Stimulated activated CD8-positive, alpha-beta memory T cell treated with anti-CD3 and anti-CD28 coated beads, Interleukin-2, amount 100 ng/mL, for 1 hour (primary cell): ENCODE data around the gene ACVR1.

Experiments
- DNase-seq, 2 donors: peaks; one replicate each; pipeline ENCODE4 v3.0.0-alpha.2; 2020; ENCODE audit warnings: low read depth in 2 of 2

ACVR1 gene

DNA sequence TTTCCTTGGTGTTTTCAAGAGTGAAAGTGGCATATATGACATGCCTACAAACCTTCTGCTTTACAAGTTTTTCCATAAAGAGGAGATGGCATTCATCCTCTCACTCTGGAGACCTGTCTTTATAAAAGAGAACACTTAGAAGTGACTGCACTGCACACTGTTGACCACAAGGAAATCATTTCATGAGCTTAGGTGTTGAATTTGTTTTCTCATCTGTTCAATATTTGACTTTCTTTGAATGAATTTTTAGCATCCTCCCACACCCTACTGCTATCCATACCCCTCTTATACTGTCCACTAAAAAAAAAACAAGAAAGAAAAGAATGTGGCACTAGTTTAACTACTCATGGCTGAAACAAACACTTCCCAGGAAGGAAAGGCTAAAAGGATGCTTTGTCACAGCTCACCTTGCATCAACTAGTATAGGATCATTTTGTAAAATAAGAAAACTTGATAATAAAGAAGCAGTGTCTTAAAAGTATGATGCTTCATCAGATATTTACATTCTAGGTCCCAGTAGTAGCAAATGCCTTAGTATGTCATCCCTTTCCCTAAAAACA, 83.0 kb downstream of the ACVR1 start:
- no peak for DNase-seq

DNA sequence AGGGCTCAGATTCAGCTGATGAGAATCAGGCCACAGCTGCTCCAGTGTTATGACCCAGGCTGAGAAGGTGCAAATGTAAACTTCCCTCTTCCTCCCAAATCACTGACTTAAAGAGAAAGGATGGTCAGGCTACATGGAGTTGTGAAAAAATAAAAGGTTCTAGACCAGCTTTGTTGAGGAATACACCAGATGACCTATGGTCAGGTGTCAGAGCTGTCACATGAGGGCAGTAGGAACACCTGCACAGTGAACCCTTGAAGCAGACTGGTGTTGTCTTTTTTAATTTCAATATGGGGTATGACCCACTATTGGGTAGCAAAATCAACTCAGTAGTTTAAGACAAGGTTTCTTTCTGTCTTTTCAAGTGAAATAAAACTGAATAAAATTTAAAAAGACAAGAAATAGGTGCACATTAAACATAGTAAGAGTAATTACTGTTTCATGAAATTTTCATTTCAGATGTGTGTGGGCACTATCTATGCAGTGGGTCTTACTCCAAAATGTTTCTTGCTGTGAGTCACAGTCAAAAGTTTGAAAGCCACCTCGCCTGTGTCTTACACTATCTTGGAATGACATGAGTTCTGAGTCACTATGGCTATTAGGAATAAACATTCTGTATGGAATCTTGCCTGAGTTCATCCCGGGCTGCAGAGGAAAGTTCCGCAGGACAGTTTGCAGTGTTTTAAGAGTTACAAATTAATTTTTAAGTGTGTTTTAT, 83.6 kb downstream of the ACVR1 start:
- DNase-seq: no peak

DNA sequence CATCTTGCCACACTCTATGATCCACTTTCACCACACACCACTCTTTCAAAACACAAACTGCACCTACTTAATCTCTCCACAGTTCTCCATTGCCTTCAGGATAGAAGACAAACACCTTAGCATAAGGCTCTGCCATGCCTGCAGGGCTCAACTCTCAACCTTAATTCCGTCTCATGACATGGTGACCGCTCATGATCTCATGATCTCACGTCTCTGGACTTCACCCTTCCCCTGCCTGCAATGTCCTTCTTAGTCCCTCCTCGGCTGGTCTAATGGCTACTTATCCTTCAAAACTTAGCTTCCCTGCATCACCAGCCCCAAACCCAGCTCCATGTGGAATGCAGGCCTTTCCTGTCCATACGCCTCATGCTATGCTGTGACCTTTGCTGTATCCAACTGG, 85.3 kb downstream of the ACVR1 start:
- DNase-seq: no peak

DNA sequence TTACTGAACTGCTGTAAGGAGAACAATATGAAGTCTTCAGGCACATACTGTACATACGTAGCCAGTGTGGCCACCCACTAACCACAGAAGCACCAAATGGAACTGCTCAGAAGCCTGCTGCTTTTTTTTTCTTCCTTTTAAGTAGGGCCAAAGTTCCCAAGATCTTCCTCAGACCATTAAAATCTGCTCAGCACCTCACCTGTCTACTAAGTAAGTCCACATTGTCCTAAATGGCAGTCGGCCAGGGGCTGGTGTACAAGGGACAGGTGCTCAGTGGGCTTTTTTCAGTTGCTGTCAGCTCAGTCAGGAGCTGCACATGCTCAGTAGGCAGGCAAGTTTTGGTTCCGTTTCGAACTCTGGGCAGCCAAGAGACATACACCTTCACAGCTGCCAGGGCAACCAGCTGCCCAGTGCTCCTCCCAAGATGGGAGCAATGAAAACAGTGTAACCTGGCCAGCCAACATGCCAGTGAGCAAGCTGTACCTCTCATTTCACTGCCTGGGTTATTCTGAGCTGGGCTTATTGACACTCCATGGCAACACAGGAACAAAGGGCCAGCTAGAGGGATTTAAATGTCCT, 86.1 kb downstream of the ACVR1 start:
- no peak for DNase-seq

DNA sequence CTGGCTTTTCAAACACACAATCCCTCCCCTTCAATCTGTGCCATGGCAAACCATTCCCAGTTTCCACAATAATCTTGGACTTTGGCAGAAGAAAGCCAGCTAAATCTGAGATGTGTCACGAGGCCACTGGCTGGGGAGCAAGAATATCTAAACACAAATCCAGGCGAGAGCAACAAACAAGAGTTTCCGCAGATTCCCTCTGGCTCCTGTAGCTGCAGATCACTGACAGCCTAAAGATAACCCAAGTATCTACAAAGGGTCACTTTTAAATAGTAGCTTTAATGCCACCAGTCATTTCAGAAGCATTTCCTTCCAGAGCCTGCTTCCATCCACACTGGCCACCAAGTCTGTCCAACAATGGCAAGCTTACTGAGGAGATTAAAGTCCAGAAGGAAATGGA, 86.9 kb downstream of the ACVR1 start:
- no peak for DNase-seq

DNA sequence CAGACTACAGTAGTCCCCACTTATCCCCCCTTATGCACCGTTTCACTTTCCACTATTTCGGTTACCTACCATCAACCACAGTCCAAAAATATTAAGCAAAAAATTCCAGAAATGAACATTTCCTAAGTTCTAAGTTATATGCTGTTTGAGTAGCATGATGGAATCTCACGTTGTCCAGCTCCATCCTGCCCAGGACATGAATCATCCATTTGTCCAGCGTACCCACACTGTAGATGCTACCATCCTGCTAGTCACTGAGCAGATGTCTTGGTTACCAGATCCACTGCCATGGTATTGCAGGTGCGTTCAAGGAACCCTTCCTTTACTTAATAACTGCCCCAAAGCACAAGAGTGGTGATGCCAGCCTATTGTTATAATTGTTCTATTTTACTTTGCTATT, 87.9 kb downstream of the ACVR1 start:
- no peak for DNase-seq

DNA sequence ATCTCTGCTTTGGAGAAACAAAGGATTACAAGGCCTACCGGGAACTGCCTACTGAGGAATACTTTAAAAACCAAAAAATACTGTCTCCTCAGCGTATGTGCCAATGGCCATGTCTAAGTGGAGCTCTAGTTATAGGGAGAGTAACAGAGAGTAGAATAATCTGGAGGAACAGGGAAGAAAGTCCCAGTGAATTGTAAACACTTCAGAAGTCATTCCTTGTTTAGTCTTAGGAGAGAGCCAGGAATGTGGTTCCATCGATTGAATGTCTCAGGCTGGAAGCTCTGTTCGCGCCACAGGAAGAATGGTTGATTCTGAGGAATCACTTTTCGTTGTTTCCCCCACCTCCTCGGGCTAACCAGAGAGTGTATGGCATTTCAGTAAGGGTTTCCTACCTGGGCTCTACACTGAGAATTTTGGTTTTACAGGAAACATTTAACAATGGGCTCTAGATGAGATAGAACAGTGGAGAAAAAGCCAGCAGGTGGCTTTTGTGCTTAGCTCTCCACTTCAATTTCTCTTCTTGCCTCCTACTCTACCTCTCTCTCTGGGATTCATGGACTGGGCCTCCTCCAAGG, 88.7 kb downstream of the ACVR1 start:
- DNase-seq: no peak

DNA sequence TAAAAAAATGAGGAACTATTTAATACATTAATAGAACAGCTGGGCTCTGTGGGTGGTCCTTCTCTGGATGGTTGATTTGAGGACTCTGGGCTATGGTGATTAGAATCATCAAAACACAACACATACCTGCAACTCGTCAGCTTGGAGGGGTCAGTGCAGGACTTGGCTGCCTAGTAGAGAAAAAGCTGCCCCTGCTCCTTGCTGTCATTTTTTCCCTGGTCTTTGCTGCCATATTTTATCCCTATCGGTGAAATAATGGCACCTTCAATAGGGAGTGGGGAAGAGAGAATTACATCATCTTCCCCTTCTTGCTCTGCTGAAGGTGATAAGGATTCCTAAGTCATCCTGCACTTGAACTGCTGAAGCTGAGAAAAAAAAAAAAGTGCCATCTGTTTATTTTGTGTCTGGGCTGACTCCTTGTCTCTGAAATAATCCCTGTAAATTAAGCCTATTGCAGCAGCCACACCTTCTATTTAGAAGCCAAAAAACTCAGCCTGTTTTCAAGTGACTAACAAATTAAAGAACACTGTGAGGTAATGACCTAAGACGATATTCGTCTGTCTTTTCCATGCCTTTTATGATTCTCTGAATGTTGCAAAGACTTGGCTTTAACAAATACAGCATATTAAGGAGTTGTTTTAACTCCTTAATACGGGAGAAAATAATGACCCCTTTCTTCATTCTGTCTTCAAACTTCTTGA, 89.3 kb downstream of the ACVR1 start:
- no peak for DNase-seq

DNA sequence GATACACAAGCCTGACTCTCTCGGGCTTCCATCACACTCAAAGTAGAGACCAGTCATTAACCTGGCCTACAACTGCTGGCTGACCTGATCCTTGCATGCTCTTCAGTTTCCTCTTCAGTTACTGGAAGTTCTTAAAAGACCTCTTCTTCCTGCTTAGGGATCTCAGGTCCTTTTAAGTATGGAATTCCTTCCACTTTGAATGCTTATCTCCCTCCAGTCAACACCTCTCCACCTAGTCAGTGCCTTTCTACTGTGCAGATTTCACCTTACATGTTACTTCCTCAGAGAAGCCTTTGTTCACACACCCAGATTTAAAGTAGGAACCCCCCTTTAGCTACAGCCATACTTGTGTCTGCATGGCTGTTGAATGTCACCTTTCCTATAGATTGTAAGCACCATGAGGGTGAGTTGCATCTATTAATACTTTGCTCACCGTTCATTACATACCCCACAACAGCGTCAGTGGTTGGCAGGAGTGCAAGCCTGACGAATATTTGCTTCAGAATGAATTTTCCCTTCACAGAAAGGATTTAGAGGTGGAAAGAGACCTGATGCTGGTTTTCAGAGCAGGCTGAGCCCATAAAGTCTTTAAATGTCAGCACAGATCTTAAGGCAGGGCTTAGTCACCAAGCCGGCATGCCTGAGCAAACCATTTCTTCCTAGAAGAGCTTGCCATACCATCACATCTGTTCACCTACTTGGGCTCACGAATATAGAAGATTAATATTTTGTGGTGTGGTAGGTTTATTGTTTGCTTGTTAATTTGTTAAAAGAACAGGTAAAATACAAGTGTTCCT, 90.1 kb downstream of the ACVR1 start:
- DNase-seq: no peak

DNA sequence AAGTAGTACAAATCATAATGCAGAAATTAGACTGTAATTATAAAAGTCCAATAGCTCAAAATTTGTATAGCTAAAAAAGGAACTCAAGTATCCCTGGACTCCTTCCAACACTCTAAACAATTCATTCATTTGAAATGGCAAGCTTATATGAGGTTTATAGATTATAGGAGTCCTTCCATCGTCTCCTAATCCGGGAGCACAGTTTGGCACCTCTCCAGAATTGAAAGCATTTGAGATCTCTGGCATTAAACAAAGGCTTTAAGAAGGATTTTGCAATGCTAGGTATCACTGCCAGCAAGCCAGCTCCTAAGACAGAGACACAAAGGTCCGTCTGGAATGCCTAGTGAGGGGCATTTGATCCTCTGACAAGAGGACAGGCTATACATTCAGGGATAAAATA, 90.9 kb downstream of the ACVR1 start:
- DNase-seq: no peak

DNA sequence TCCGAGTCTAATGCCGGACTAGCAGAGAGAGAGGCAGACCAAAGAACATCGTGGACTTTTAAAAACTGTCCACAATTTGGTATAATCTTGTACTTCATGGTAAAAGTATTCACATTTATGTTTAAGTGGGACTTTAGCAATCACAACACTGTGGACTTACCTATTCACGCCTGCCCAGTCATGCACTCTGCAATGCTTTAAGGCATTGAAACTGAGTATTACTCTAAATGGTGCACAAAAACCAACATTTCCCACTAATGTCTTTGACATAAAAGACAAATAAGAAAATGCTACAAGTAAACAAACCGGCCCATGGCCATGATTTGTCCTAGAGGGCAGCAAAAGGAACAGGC, 91.3 kb downstream of the ACVR1 start:
- no peak for DNase-seq

DNA sequence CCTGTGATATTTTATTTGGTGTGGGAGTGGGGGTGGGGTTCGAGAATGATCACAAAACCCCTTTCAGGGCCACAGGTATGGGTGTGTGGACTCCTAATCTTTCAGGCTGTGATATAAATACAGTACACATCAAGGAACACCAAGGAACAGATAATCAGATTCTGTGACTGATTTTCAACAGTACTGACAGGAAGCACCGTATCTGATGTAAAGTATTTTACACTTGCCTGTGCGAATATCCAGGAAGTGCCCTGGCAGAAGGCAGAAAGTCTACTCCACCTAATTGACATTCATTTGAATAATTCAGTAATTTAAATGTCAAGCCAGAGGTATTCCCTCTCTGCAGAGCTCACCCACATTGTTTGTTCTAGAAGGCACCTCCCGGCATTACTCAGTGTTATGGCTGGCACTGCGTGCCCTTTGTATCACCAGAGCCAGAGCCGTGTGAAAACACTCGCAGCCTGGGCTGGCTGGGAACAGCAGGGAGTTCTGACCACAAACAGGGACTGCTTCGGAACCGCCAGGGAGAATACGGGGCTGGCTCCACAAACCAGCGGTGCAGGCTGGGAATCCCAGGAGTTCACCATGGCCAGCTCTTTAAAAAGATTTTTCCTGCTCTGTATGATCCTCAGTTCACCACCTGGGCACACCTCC, 91.8 kb downstream of the ACVR1 start:
- no peak for DNase-seq

DNA sequence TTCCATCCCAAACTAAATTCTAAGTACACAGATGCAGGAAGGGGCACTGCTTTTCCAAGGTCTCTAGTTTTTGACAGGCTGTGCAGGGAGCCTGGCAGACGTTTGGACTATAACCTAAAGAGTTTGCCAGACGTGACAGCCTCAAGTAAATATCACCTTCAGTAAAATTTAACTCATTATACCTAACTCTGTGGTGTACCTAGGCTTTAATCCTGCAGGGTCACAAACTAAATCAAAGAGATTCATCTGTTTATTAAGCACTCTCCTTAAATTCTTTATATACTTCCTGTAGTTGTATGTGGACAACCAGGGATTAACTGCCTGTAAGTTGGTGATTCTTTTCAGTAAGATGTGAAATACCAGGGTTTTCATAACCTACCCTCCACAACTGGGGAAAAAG, 92.9 kb downstream of the ACVR1 start:
- no peak for DNase-seq

DNA sequence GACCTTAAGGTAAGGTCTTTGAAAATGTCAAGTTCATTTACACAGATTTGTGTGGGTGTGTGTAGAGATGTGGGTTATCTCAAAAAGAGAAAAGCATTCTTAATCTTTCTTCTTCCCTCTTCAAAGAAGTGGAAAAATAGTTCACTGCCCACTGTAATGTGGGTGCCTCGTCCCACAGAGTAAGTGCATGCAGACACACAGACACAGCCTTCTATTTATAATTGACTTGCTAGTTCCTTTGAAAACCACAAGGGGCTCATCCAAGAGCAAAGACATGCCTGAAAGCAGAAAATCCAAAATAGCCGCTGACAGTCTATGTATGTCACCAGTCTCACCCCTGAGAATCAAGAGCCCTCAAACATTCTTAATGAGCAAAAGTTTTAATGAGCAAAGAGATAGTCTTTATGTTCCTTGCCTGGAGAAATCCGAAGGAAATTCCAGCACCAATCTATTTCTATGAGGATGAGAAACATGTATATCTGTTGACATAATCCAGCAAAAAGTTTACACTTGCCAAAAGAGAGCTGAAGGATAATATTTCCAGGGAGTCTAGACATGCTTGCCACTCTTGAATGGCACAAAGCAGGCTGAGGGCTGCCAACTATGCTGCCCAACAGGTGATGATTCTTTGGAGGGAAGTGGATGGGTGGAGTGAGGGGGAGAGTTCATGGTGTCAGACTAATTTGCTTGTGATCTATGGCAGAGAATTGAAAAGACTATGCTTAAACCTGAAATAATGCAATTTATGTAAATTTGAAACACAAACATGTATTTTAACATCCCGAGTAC, 93.9 kb downstream of the ACVR1 start:
- no peak for DNase-seq

DNA sequence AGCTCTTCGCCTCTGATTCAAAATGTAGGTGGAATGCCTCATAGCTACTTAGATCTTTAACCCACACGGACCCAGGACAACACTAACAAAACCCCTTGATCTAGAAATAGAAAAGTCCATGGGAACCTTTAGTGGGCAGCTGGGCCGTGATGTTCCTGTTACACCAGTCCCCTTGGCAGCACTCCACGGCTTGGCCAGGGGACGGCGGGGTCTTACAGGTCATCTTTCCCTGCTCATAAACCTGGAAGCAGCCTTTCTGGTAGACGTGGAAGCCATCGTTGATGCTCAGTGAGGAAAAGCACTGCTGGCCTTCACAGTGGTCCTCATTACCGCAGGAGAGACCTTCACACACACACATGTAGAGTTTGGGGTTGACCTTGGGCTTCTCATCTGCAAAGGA, 95.9 kb downstream of the ACVR1 start:
- DNase-seq: no peak

DNA sequence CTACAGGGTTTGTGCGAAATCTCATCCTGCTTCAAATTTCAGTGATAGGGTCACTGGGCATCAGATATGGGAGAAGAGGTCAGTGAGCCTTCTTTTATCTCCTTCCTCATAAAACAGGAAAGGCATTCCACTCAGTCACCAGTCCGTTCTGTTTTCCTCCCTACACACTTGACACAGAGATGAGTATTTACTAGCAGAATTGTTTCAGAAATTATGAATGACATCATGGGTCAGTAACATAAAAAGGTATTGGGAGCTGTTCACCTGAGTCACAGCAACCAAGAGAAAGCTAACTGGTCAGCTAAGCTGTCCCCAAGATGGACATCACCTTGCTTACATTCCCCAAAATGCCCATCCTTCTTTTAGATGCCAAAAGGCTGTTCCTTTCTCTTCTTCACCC, 96.3 kb downstream of the ACVR1 start:
- DNase-seq: no peak

DNA sequence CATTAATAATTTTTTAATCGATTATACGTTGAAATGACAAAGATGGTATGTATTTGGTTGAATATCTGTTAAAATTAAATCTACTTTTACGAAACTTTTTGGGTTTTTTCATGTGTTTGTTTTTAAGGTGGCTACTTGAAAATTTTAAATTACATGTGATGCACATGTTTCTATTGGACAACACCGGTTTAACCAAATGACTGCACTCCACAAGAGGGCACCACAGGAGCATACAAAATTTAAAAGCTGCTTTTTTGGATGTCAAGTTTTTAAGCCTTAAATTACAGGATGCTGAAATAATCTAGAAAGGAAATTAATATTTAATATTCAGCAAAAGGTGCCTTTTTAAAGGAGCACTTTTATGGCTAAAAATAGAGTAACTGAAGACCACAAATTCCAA, 98.7 kb downstream of the ACVR1 start:
- DNase-seq: peak in 1 of 2 donors; percentile 14

DNA sequence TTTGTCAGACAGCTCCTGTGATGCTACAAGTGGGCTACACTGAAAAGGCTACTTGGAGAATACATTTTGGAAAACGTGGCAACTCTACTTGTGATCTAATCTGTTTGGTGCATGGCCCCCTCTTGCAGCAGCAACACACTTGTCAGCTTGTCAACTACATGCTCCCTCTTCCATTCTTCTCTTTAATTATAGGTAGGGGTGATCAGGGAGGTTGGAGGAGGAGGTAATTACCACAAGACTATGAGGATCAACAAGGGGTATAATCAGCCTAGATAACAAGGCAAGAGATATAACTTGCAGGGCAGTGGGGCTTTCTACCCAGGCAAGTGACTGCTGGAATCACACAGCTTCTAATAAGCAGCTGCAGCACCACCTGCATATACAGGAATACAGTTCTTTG, 104.9 kb downstream of the ACVR1 start:
- no peak for DNase-seq

DNA sequence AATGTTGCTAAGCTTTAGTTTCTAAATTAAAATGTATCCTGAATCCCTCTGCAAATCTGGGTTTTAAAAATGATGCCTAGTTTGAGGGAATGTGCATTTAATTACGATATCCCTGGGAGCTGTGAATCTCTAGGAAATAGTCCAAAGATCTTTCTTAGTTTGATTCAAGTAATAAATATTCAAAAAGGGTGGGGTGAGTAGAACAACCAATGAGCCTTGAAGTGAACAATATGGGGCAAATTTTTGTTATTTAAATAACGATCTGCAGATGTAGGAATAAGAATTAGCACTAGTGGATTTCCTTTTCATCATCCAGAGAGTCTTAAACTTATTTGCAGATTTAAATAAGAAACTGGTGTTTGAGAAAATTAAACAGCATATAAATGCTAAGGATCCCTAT, 106.3 kb downstream of the ACVR1 start:
- DNase-seq: no peak

DNA sequence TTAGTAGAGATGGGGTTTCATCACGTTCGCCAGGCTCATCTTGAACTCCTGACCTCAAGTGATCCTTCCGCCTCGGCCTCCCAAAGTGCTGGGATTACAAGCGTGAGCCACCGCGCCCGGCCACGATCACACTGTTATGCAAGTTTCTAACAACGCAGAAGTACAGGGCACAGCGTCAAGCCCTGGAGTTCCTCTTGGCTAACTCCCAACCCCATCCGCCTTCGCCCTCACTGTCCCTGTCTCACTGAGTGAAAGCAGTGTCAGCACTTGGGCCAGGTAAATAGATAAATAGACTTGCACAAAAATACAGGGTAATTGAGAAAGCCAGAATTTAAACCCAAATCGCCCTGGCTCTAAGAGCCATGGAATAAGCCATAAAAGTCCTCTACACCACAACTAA, 111.7 kb downstream of the ACVR1 start:
- DNase-seq: no peak

DNA sequence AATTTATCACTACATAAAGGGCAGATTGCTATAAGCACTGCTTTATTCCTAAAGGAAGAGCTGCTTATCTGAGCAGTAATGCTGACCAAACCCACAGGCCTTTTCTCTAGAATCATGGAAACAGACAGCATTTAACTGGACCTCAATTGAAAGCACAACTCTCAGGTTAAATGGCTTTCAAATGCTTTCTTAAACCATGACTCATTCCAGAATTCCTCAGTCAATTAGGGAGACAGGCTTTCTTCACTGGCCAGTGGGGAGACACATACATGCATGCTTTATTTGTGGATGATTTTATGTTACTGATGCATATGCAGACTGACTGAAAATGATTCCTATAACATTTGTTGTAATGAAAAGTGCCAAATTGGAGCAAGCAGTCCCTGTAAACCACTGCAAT, 114.6 kb downstream of the ACVR1 start:
- DNase-seq: no peak
